ENCODE measurements around the gene LBHD1. TPM values are rescaled to one million over a fixed set of nuclear protein-coding genes. Genes with fewer than 3 reads are reported as not detected.

LBHD1 gene
- total and polyA plus RNA-seq, 2 of the 4 experiments (the other 2 are of a cell fraction), result 1.6 to 4.0 TPM

GRCh38 chr11:62632492-62632891 lies 39.6 kb downstream of the LBHD1 start:
- no peak overlapping the region for H2BK5ac ChIP-seq (ENCODE audit: low read depth, low read length, poor library complexity, severe bottlenecking)
- no peak overlapping the region for H4K91ac ChIP-seq (ENCODE audit: insufficient read depth, low read depth, low read length)
- H3K4me1 ChIP-seq (ENCODE audit: control insufficient read depth, insufficient read depth, low read length), result no peaks in the 10 kb centered on the region
- intact Hi-C loops (cut with micrococcal nuclease) (no loop called here), in situ Hi-C loops (cut with MboI; ENCODE audit: low sequenced_read_pairs) (no loop called here), dilution Hi-C loops (cut with HindIII; ENCODE audit: low sequenced_read_pairs, unreplicated experiment) (no loop called here)
- H3K36me3 ChIP-seq (ENCODE audit: control insufficient read depth, insufficient read depth, low read length), result peaks cover 72% of the 10 kb centered on the region
- no peak overlapping the region for H2BK15ac ChIP-seq (ENCODE audit: low read depth, low read length)
- no peak overlapping the region for H2AFZ ChIP-seq (replicated peaks; ENCODE audit: low read length, poor library complexity)
- no peak overlapping the region for H3K14ac ChIP-seq (replicated peaks; ENCODE audit: low read depth, low read length)
- no peak overlapping the region for H2AK5ac ChIP-seq (ENCODE audit: low read depth, low read length)
- H3K27ac ChIP-seq (ENCODE audit: insufficient read depth, low read length), result no peak overlapping the region
- H4K20me1 ChIP-seq (ENCODE audit: insufficient read depth, low read length), result no peaks in the 10 kb centered on the region; the same call in 1 of the 2 replicates
- H3K4me3 ChIP-seq (ENCODE audit: insufficient read depth, low read depth, low read length), result no peak overlapping the region
- no peak overlapping the region for H4K5ac ChIP-seq (ENCODE audit: low read depth, low read length)
- no peak overlapping the region for H4K8ac ChIP-seq (ENCODE audit: low read depth in 2 of 2, low read length in 2 of 2)
- peaks cover 5% of the 10 kb centered on the region; the same call in 1 of the 2 replicates for H3K9me1 ChIP-seq (ENCODE audit: insufficient read depth, low read length)
- H3K9me3 ChIP-seq (ENCODE audit: control insufficient read depth, insufficient read depth, low read length), result no peaks in the 10 kb centered on the region
- DNase-seq (no peak), ATAC-seq (ENCODE audit: low read depth) (no peak)
- H3K56ac ChIP-seq (ENCODE audit: extremely low read depth, insufficient read depth, low read length), result no peak overlapping the region
- POLR2A ChIA-PET (ENCODE audit: unreplicated experiment), result no interaction called here
- 96% methylated on average over 5 of the region's 6 CpGs; no CpG with 5 or more reads in 1 of the 2 experiments for WGBS, 2 experiments (ENCODE audit: extremely low coverage in 2 of 2, insufficient read length in 1 of 2)
- H3K79me1 ChIP-seq (ENCODE audit: low read depth in 1 of 2, low read length in 2 of 2), result peaks cover 30 to 41% of the 10 kb centered on the region in 2 experiments
- no TSS peak for BruUV-seq (replicated peaks)
- H2BK20ac ChIP-seq (ENCODE audit: low read depth, low read length), result no peak overlapping the region
- no peak overlapping the region for H2BK120ac ChIP-seq (ENCODE audit: low read depth, low read length)
- CTCF ChIA-PET, result no interaction called here
- H2AK9ac ChIP-seq (replicated peaks; ENCODE audit: low read depth, low read length, poor library complexity), result no peak overlapping the region
- no peak overlapping the region for H3K9ac ChIP-seq (ENCODE audit: low read depth, low read length)
- H3K4me2 ChIP-seq (ENCODE audit: low read depth, low read length), result no peak overlapping the region
- no peaks in the 10 kb centered on the region for H3K27me3 ChIP-seq (ENCODE audit: control insufficient read depth, insufficient read depth, low read length)
- H3K18ac ChIP-seq (ENCODE audit: low read depth, low read length), result no peak overlapping the region
- no peak overlapping the region for H3K23ac ChIP-seq (ENCODE audit: low read depth, low read length)
- no peak overlapping the region for H3K4ac ChIP-seq (ENCODE audit: low read depth, low read length)
- TF ChIP-seq MAZ (IDR thresholded peaks at IDR 0.05; ENCODE audit: borderline replicate concordance, low read depth, low read length), result no peak
- TF ChIP-seq BHLHE40 (IDR thresholded peaks at IDR 0.05; ENCODE audit: low read depth, low read length), result no peak
- no peak for TF ChIP-seq NFE2L2 (IDR thresholded peaks at IDR 0.05; ENCODE audit: low read depth, low read length)
- TF ChIP-seq CTCF (conservative IDR thresholded peaks at IDR 0.05; ENCODE audit: low read depth, low read length), result no peak
- TF ChIP-seq SMC3 (IDR thresholded peaks at IDR 0.05; ENCODE audit: low read depth, low read length), result no peak
- TF ChIP-seq CEBPB (IDR thresholded peaks at IDR 0.05; ENCODE audit: low read depth, low read length), result no peak
- TF ChIP-seq MXI1 (IDR thresholded peaks at IDR 0.05; ENCODE audit: borderline replicate concordance, low read depth, low read length), result no peak
- no peak for TF ChIP-seq POLR2A (IDR thresholded peaks at IDR 0.05; ENCODE audit: low read depth, low read length)
- TF ChIP-seq RFX5 (IDR thresholded peaks at IDR 0.05; ENCODE audit: low read depth, low read length), result no peak
- TF ChIP-seq FOS (IDR thresholded peaks at IDR 0.05; ENCODE audit: low read depth, low read length), result no peak
- no peak for TF ChIP-seq USF2 (IDR thresholded peaks at IDR 0.05; ENCODE audit: low read depth, low read length)
- TF ChIP-seq CHD1 (IDR thresholded peaks at IDR 0.05; ENCODE audit: low read depth, low read length), result no peak
- no peak for TF ChIP-seq ELK1 (IDR thresholded peaks at IDR 0.05; ENCODE audit: borderline replicate concordance, low read depth, low read length)
- no peak for TF ChIP-seq RCOR1 (IDR thresholded peaks at IDR 0.05; ENCODE audit: insufficient replicate concordance, low read length)
- TF ChIP-seq RAD21 (IDR thresholded peaks at IDR 0.05; ENCODE audit: low read length), result no peak
